Prostate gland (tissue), 2 donors: ENCODE data around the gene TMEM38B. TPM values are rescaled to one million over a fixed set of nuclear protein-coding genes. Genes with fewer than 3 reads are reported as not detected.
A peak's percentile ranks its signal among the peaks of the same experiment; 100 is the strongest.

Source experiments
- DNase-seq: peaks from one replicate; pipeline ENCODE4 v3.0.0-alpha.2; 2019; ENCODE audit warnings: low spot score
- H3K27ac ChIP-seq, 2 donors: fragments of 200-600 bp; sonication (generic); 2 replicates each; pipeline ENCODE4 v1.5.1; 2017 to 2019
- H3K27me3 ChIP-seq: fragments of 200-600 bp; sonication (generic); replicated peaks from 2 replicates; pipeline ENCODE4 v1.5.1; 2019; ENCODE audit not compliant: insufficient read depth
- H3K36me3 ChIP-seq, 2 donors: fragments of 200-600 bp; sonication (generic); 1 replicate in 1 of 2; 2 replicates in 1 of 2; pipeline versions ENCODE4 v1.5.1 to v1.8.1; 2017 to 2019
- H3K4me1 ChIP-seq: fragments of 200-600 bp; sonication (generic); replicated peaks from 2 replicates; pipeline ENCODE4 v1.5.1; 2019
- H3K4me3 ChIP-seq, 2 donors: fragments of 200-600 bp; sonication (generic); 2 replicates each; pipeline ENCODE4 v1.5.1; 2017 to 2019
- H3K9me3 ChIP-seq: fragments of 200-600 bp; sonication (generic); 2 replicates; pipeline ENCODE4 v1.5.1; 2017
- CTCF ChIP-seq, 4 experiments: fragments of 200-600 bp in 2 of 4; fragments of 450-650 bp in 2 of 4; sonication (generic) in 2 of 4; IDR thresholded peaks; 1 replicate in 3 of 4; 2 replicates in 1 of 4; pipeline ENCODE4 v1.5.1; 2016 to 2019; ENCODE audit warnings: antibody characterized with exemption in 4 of 4, mild to moderate bottlenecking in 2 of 4, moderate library complexity in 2 of 4
- POLR2A ChIP-seq: fragments of 450-650 bp; IDR thresholded peaks from one replicate; pipeline ENCODE4 v1.6.1; 2016; ENCODE audit warnings: antibody characterized with exemption, mild to moderate bottlenecking
- POLR2AphosphoS5 ChIP-seq: sonication (generic); formaldehyde crosslinking; IDR thresholded peaks from one replicate; pipeline ENCODE4 v1.6.1; 2017; ENCODE audit warnings: antibody characterized with exemption
- WGBS: methylation state at CpG from one replicate; pipeline ENCODE4 v1.1.5; 2018; 5-methylcytosine and 5-hydroxymethylcytosine counted together
- intact Hi-C: fragments of 100-400 bp; cut with DNase I; formaldehyde crosslinking; loops from one replicate; pipeline ENCODE4 v1.14.2; 2022
- total RNA-seq, 2 donors: library from RNA; depleted of rRNA; stranded (reverse); fragments of >200 nt; gene quantifications; one replicate each; pipeline ENCODE4 v1.1.0, GENCODE V29; 2016

TMEM38B gene
- total RNA-seq, 2 donors from 2014 or later = 14.4 to 14.9 TPM

- DNase-seq = peak; percentile 9
- WGBS = 1% methylated on average over 74 of the region's 75 CpGs
- peak overlapping the region; percentile 36 to 42 for H3K4me3 ChIP-seq
- no peak overlapping the region for H3K27ac ChIP-seq
- no peaks in the 10 kb centered on the region for H3K4me1 ChIP-seq
- H3K9me3 ChIP-seq = no peaks in the 10 kb centered on the region
- no peaks in the 10 kb centered on the region for H3K36me3 ChIP-seq
- intact Hi-C loops = loop anchor here (10.0 kb wide), 1 partner anchor 58 kb away; no protein-coding TSS in a partner anchor
- TF ChIP-seq POLR2A (no peak), CTCF (IDR thresholded peaks at IDR 0.05) (peak in 1 of 4 experiments; percentile 18)
- no peaks in the 10 kb centered on the region for H3K27me3 ChIP-seq
Observed at GRCh38 chr9:105656131-105656921, 38.0 kb upstream of the TMEM38B start.

DNA sequence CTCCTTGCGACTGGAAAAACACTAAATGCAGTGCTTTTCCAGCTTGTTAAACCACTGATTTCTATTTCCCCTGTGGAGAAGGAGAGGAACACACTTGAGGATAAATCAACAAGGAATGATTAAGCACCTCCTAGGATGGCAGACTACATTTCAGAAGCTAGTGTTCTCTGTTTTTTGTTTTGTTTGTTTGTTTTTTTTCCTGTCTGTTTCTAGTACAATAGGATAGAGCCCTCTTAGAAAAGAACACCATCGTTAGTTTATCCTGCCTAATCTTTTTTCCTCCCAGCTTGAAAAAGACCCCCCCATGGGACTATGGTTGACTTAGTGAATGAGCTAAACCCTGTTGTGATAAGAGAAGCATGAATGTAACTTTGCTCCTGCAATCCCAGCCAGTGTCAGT, 36.0 kb upstream of the TMEM38B start:
- Histone ChIP-seq H3K9me3 (no peaks in the 10 kb centered on the region), H3K27ac (no peak overlapping the region), H3K4me3 (no peak overlapping the region), H3K27me3 (no peaks in the 10 kb centered on the region), H3K4me1 (no peaks in the 10 kb centered on the region), H3K36me3 (no peaks in the 10 kb centered on the region)
- TF ChIP-seq POLR2AphosphoS5 (no peak), CTCF (IDR thresholded peaks at IDR 0.05) (no peak), POLR2A (no peak)
- no peak for DNase-seq
- 76% methylated on average over 2 of the region's 2 CpGs for WGBS
- intact Hi-C loops = loop anchor here (10.0 kb wide), 1 partner anchor 56 kb away; no protein-coding TSS in a partner anchor

- no peak for TF ChIP-seq CTCF (IDR thresholded peaks at IDR 0.05)
- no peak for TF ChIP-seq POLR2AphosphoS5
- no peak for TF ChIP-seq POLR2A
- no peak overlapping the region for H3K4me3 ChIP-seq
- intact Hi-C loops = no loop called here
- 73% methylated on average over 4 of the region's 4 CpGs for WGBS
- H3K4me1 ChIP-seq = no peaks in the 10 kb centered on the region
- no peak for DNase-seq
- no peak overlapping the region for H3K27ac ChIP-seq
- no peaks in the 10 kb centered on the region for H3K9me3 ChIP-seq
- no peaks in the 10 kb centered on the region for H3K27me3 ChIP-seq
- H3K36me3 ChIP-seq = no peaks in the 10 kb centered on the region
Observed at GRCh38 chr9:105661011-105661410, 33.3 kb upstream of the TMEM38B start.

- intact Hi-C loops = no loop called here
- H3K9me3 ChIP-seq = no peaks in the 10 kb centered on the region
- 85% methylated on average over 12 of the region's 12 CpGs for WGBS
- TF ChIP-seq POLR2AphosphoS5 = no peak
- no peak for TF ChIP-seq POLR2A
- TF ChIP-seq CTCF (IDR thresholded peaks at IDR 0.05) = no peak
- no peaks in the 10 kb centered on the region for H3K27me3 ChIP-seq
- no peak within 1 kb of the TSS for H3K4me3 ChIP-seq
- no peak within 1 kb of the TSS for H3K27ac ChIP-seq
- H3K4me1 ChIP-seq = no peaks in the 10 kb centered on the region
- H3K36me3 ChIP-seq = no peaks in the 10 kb centered on the region
- DNase-seq = no peak
Observed at GRCh38 chr9:105662184-105663104, 31.9 kb upstream of the TMEM38B start, which contains the start of gene TAL2. TAL2 (plus strand) TSS chr9:105662457; CDS start chr9:105662497, 40 bp downstream.
